H1 (cell line): Measurements from ENCODE around the gene FOXQ1. TPM values are rescaled to one million over a fixed set of nuclear protein-coding genes. Genes with fewer than 3 reads are reported as not detected.
"Not testable (repeated sequence)": the region's sequence is repeated elsewhere in the genome, so short reads cannot be mapped to it uniquely, and the experiment has no call there.

Source experiments
- CTCF ChIA-PET: fragments of 300-600 bp; sonication (Branson Sonifier 250); formaldehyde crosslinking; loops from one replicate; lab custom pipeline; 2021; ENCODE audit not compliant: partially characterized antibody; lab: Charles Lee
- POLR2A ChIA-PET: fragments of 300-600 bp; sonication (Branson Sonifier 250); formaldehyde crosslinking; loops from one replicate; lab custom pipeline; 2021; ENCODE audit warnings: inconsistent platforms; ENCODE audit not compliant: partially characterized antibody; lab: Charles Lee
- DNase-seq, 2 experiments: peaks; one replicate each; pipeline versions ENCODE4 v3.0.0 to v3.0.0-alpha.2; 2010 to 2022; ENCODE audit warnings: low spot score in 2 of 2, low read depth in 1 of 2, mixed read lengths in 1 of 2
- FAIRE-seq: peaks from 2 replicates; lab custom pipeline; 2011; peaks lifted over from hg19 to GRCh38; lab: Jason Lieb, UNC
- H2AFZ ChIP-seq: 2 replicates; pipeline ENCODE4 v1.8.1; 2012; ENCODE audit warnings: low read length, inconsistent platforms
- H2AK5ac ChIP-seq: 2 replicates; pipeline ENCODE4 v1.6.1; 2013; ENCODE audit warnings: low read depth, low read length
- H2BK120ac ChIP-seq: replicated peaks from 2 replicates; pipeline ENCODE3; 2013; ENCODE audit warnings: low read depth, low read length, inconsistent platforms
- H2BK12ac ChIP-seq: 2 replicates; pipeline ENCODE4 v1.6.1; 2013; ENCODE audit warnings: low read depth, low read length
- H2BK15ac ChIP-seq: 2 replicates; pipeline ENCODE4 v1.6.1; 2013; ENCODE audit warnings: low read length
- H2BK20ac ChIP-seq: 2 replicates; pipeline ENCODE4 v1.6.1; 2013; ENCODE audit warnings: low read length
- H2BK5ac ChIP-seq: 2 replicates; pipeline ENCODE4 v1.6.1; 2013; ENCODE audit warnings: low read depth, low read length
- H3K14ac ChIP-seq: 2 replicates; pipeline ENCODE4 v1.6.1; 2013; ENCODE audit warnings: inconsistent platforms; ENCODE audit not compliant: insufficient read length
- H3K18ac ChIP-seq: 2 replicates; pipeline ENCODE4 v1.6.1; 2013; ENCODE audit warnings: low read length; ENCODE audit errors: extremely low read depth
- H3K23ac ChIP-seq: 2 replicates; pipeline ENCODE4 v1.6.1; 2013; ENCODE audit warnings: inconsistent platforms; ENCODE audit not compliant: insufficient read length
- H3K23me2 ChIP-seq: 2 replicates; pipeline ENCODE4 v1.6.1; 2013; ENCODE audit warnings: low read depth, low read length
- H3K27ac ChIP-seq: 2 replicates; pipeline ENCODE4 v1.6.1; 2011; ENCODE audit warnings: low read depth, low read length, inconsistent platforms
- H3K27me3 ChIP-seq, 4 experiments: replicated peaks in 1 of 4; 1 replicate in 1 of 4; 2 replicates in 3 of 4; pipeline versions ENCODE4 v1.6.1 to v1.8.1; 2011 to 2013; ENCODE audit warnings: low read length in 3 of 4, mild to moderate bottlenecking in 3 of 4, inconsistent platforms in 2 of 4, mixed read lengths in 2 of 4, moderate library complexity in 1 of 4; ENCODE audit not compliant: control insufficient read depth in 3 of 4, insufficient read depth in 3 of 4; ENCODE audit errors: extremely low read depth in 1 of 4
- H3K36me3 ChIP-seq, 4 experiments: 2 replicates each; pipeline versions ENCODE4 v1.6.1 to v1.8.1; 2011 to 2013; ENCODE audit warnings: mild to moderate bottlenecking in 4 of 4, low read length in 3 of 4, moderate library complexity in 2 of 4, control low read depth in 1 of 4, inconsistent platforms in 1 of 4; ENCODE audit not compliant: insufficient read depth in 4 of 4, control insufficient read depth in 2 of 4
- H3K4ac ChIP-seq: replicated peaks from 2 replicates; pipeline ENCODE3; 2013; ENCODE audit warnings: low read length, low read depth, mixed read lengths, inconsistent platforms; ENCODE audit not compliant: insufficient read length
- H3K4me1 ChIP-seq, 4 experiments: replicated peaks in 1 of 4; 1 replicate in 1 of 4; 2 replicates in 3 of 4; pipeline versions ENCODE4 v1.6.1 to v1.8.1; 2011 to 2013; ENCODE audit warnings: low read length in 3 of 4, inconsistent platforms in 2 of 4, mixed read lengths in 1 of 4; ENCODE audit not compliant: insufficient read depth in 4 of 4, control insufficient read depth in 3 of 4
- H3K4me2 ChIP-seq, 2 experiments: 2 replicates each; pipeline versions ENCODE4 v1.6.1 to v1.8.1; 2011 to 2013; ENCODE audit warnings: low read depth in 2 of 2, low read length in 2 of 2, control low read depth in 1 of 2, inconsistent platforms in 1 of 2, mild to moderate bottlenecking in 1 of 2; ENCODE audit not compliant: insufficient read depth in 1 of 2
- H3K4me3 ChIP-seq, 4 experiments: fragments of 200-600, 300-600 bp in 1 of 4; sonication (generic), shearing (Covaris generic), sonication (Bioruptor Twin) in 1 of 4; 2 replicates each; pipeline versions ENCODE4 v1.5.1 to v1.8.1; 2011 to 2016; ENCODE audit warnings: low read length in 4 of 4, low read depth in 3 of 4, control low read depth in 2 of 4, inconsistent platforms in 2 of 4, mild to moderate bottlenecking in 2 of 4, mixed read lengths in 1 of 4, moderate library complexity in 1 of 4; ENCODE audit not compliant: insufficient read depth in 2 of 4; ENCODE audit errors: extremely low read depth in 1 of 4
- H3K56ac ChIP-seq: replicated peaks from 2 replicates; pipeline ENCODE3; 2013; ENCODE audit warnings: low read depth, mild to moderate bottlenecking, mixed read lengths, low read length, inconsistent platforms; ENCODE audit not compliant: insufficient read length
- H3K79me1 ChIP-seq: 2 replicates; pipeline ENCODE4 v1.6.1; 2013; ENCODE audit warnings: low read depth, low read length, control low read depth
- H3K79me2 ChIP-seq, 2 experiments: 2 replicates each; pipeline versions ENCODE4 v1.6.1 to v1.8.1; 2012 to 2013; ENCODE audit warnings: low read length in 2 of 2, mild to moderate bottlenecking in 2 of 2, inconsistent platforms in 1 of 2; ENCODE audit not compliant: insufficient read depth in 2 of 2, control insufficient read depth in 1 of 2
- H3K9ac ChIP-seq, 4 experiments: replicated peaks in 1 of 4; 1 replicate in 1 of 4; 2 replicates in 3 of 4; pipeline versions ENCODE4 v1.6.1 to v1.8.1; 2011 to 2013; ENCODE audit warnings: low read depth in 3 of 4, low read length in 3 of 4, control low read depth in 2 of 4, mild to moderate bottlenecking in 2 of 4, moderate library complexity in 2 of 4, inconsistent platforms in 1 of 4; ENCODE audit errors: extremely low read depth in 1 of 4
- H3K9me3 ChIP-seq, 2 experiments: 2 replicates each; pipeline versions ENCODE4 v1.6.1 to v1.8.1; 2012 to 2013; ENCODE audit warnings: mild to moderate bottlenecking in 2 of 2, moderate library complexity in 2 of 2, control low read depth in 1 of 2, inconsistent platforms in 1 of 2, low read depth in 1 of 2, low read length in 1 of 2, mixed read lengths in 1 of 2; ENCODE audit not compliant: insufficient read depth in 2 of 2
- H4K20me1 ChIP-seq, 2 experiments: replicated peaks in 1 of 2; 2 replicates each; pipeline versions ENCODE3 to v1.8.1; 2011 to 2013; ENCODE audit warnings: inconsistent platforms in 2 of 2, low read length in 2 of 2, mild to moderate bottlenecking in 1 of 2; ENCODE audit not compliant: insufficient read depth in 2 of 2, control insufficient read depth in 1 of 2
- H4K5ac ChIP-seq: 2 replicates; pipeline ENCODE4 v1.6.1; 2013; ENCODE audit warnings: low read length, low read depth, mixed read lengths, inconsistent platforms; ENCODE audit not compliant: insufficient read length
- H4K8ac ChIP-seq: 2 replicates; pipeline ENCODE4 v1.8.0; 2013; ENCODE audit warnings: mild to moderate bottlenecking, moderate library complexity, low read length, inconsistent platforms; ENCODE audit not compliant: insufficient read depth; ENCODE audit errors: extremely low read depth
- H4K91ac ChIP-seq: replicated peaks from 2 replicates; pipeline ENCODE3; 2013; ENCODE audit warnings: low read length, mixed read lengths, inconsistent platforms; ENCODE audit not compliant: insufficient read length
- WGBS, 2 experiments: shearing (Covaris generic) in 1 of 2; methylation state at CpG; one replicate each; pipeline versions ENCODE4 v1.1.6 to v1.1.7; 2013 to 2015; ENCODE audit warnings: low lambda C conversion rate in 2 of 2, mixed read lengths in 2 of 2, inconsistent platforms in 1 of 2, low coverage in 1 of 2, missing lambda C conversion rate in 1 of 2; ENCODE audit not compliant: insufficient replicate concordance in 2 of 2, insufficient coverage in 1 of 2, insufficient read length in 1 of 2; ENCODE audit errors: extremely low coverage in 1 of 2, missing lambda C conversion rate in 1 of 2; 5-methylcytosine and 5-hydroxymethylcytosine counted together
- polyA plus RNA-seq, 7 experiments: library from polyadenylated mRNA; depleted of rRNA in 3 of 7; stranded (reverse) in 5 of 7; unstranded in 2 of 7; fragments of >200 nt in 5 of 7; fragments of 200-250 nt in 2 of 7; gene quantifications; 1 replicate in 5 of 7; 2 replicates in 1 of 7; 4 replicates in 1 of 7; pipeline versions ENCODE4 v1.2.1 to v1.2.3, GENCODE V29; 2011 to 2013; ENCODE audit warnings: missing spikeins in 2 of 7, mixed read lengths in 2 of 7
- total RNA-seq: library from RNA; stranded (reverse); fragmentation: NEBNext Ultra II Directional; extraction: Animal tissue kit (Norgen Biotek cat#: 25700); gene quantifications from 2 replicates; pipeline ENCODE4 v1.2.1, GENCODE V29; 2021

Gene FOXQ1
- total and polyA plus RNA-seq, 2 of the 8 experiments (the other 6 are each of a cell fraction or from before 2014, with no cell fraction given) = 0.03 TPM; not detected in 1

- FAIRE-seq, H2AFZ ChIP-seq, H2BK12ac ChIP-seq, H3K79me1 ChIP-seq, H3K27ac ChIP-seq, H3K4me3 ChIP-seq, H3K18ac ChIP-seq, H2AK5ac ChIP-seq, H3K4me1 ChIP-seq, H3K36me3 ChIP-seq, H3K23me2 ChIP-seq, H3K14ac ChIP-seq, H2BK120ac ChIP-seq, H4K8ac ChIP-seq, POLR2A ChIA-PET, H2BK15ac ChIP-seq, H3K23ac ChIP-seq, H3K9me3 ChIP-seq, H3K9ac ChIP-seq, H2BK20ac ChIP-seq, DNase-seq, H3K4me2 ChIP-seq, H3K4ac ChIP-seq, H2BK5ac ChIP-seq, H4K91ac ChIP-seq, H3K56ac ChIP-seq, H4K5ac ChIP-seq, H3K79me2 ChIP-seq: not testable (repeated sequence)
- Histone ChIP-seq H3K27me3 (peaks cover 29 to 31% (median 31%) of the 10 kb centered on the region in 4 experiments), H4K20me1 (peaks cover 6 to 13% of the 10 kb centered on the region in 2 experiments)
- 86% methylated on average over 15 of the region's 22 CpGs; no CpG with 5 or more reads in 1 of the 2 experiments for WGBS, 2 experiments
- CTCF ChIA-PET = interaction anchor here (1.0 kb wide), 1 partner anchor 18 kb away, joined by 3 read pairs; no protein-coding TSS in a partner anchor
These were observed 6.7 kb downstream of the FOXQ1 start for GRCh38 chr6:1318584-1318983.
